Measurements from ENCODE around the gene CEP57L1.
"Not testable (repeated sequence)": the region's sequence is repeated elsewhere in the genome, so short reads cannot be mapped to it uniquely, and the experiment has no call there.

The CEP57L1 gene

GRCh38 chr6:109097661-109098060 lies 2.4 kb downstream of the CEP57L1 start:
- in situ Hi-C loops (cut with HindIII; ENCODE audit: low sequenced_read_pairs): no loop called here
- no peak for DNase-seq (ENCODE audit: low read depth)
- TF ChIP-seq CTCF (IDR thresholded peaks at IDR 0.05; ENCODE audit: low read depth, low read length, missing control alignments): no peak
- H3K4me3 ChIP-seq (ENCODE audit: low read depth, low read length): no peak overlapping the region

- in situ Hi-C loops (cut with HindIII; ENCODE audit: low sequenced_read_pairs): no loop called here
- no peak for DNase-seq (ENCODE audit: low read depth)
- TF ChIP-seq CTCF (IDR thresholded peaks at IDR 0.05; ENCODE audit: low read depth, low read length, missing control alignments): no peak
- H3K4me3 ChIP-seq (ENCODE audit: low read depth, low read length): no peak overlapping the region
Measured at GRCh38 chr6:109102762-109103161, 7.5 kb downstream of the CEP57L1 start.

GRCh38 chr6:109103942-109104341 lies 8.6 kb downstream of the CEP57L1 start:
- no peak for TF ChIP-seq CTCF (IDR thresholded peaks at IDR 0.05; ENCODE audit: low read depth, low read length, missing control alignments)
- no peak for DNase-seq (ENCODE audit: low read depth)
- in situ Hi-C loops (cut with HindIII; ENCODE audit: low sequenced_read_pairs): no loop called here
- H3K4me3 ChIP-seq (ENCODE audit: low read depth, low read length): no peak overlapping the region

- in situ Hi-C loops (cut with HindIII; ENCODE audit: low sequenced_read_pairs): no loop called here
- TF ChIP-seq CTCF (IDR thresholded peaks at IDR 0.05; ENCODE audit: low read depth, low read length, missing control alignments): no peak
- no peak overlapping the region for H3K4me3 ChIP-seq (ENCODE audit: low read depth, low read length)
- DNase-seq (ENCODE audit: low read depth): no peak
Measured at GRCh38 chr6:109104512-109104911, 9.2 kb downstream of the CEP57L1 start.

- H3K4me3 ChIP-seq (ENCODE audit: low read depth, low read length): no peak overlapping the region
- DNase-seq (ENCODE audit: low read depth): no peak
- TF ChIP-seq CTCF (IDR thresholded peaks at IDR 0.05; ENCODE audit: low read depth, low read length, missing control alignments): no peak
- in situ Hi-C loops (cut with HindIII; ENCODE audit: low sequenced_read_pairs): no loop called here
Measured at GRCh38 chr6:109105681-109106080, 10.4 kb downstream of the CEP57L1 start.

GRCh38 chr6:109109663-109110062 lies 14.4 kb downstream of the CEP57L1 start:
- H3K4me3 ChIP-seq (ENCODE audit: low read depth, low read length); in situ Hi-C loops (cut with HindIII; ENCODE audit: low sequenced_read_pairs): not testable (repeated sequence)

GRCh38 chr6:109112663-109113062 lies 17.4 kb downstream of the CEP57L1 start:
- H3K4me3 ChIP-seq (ENCODE audit: low read depth, low read length); in situ Hi-C loops (cut with HindIII; ENCODE audit: low sequenced_read_pairs); DNase-seq (ENCODE audit: low read depth): not testable (repeated sequence)

More at GRCh38 chr6:109109663-109110062, 14.4 kb downstream of the CEP57L1 start:
- not testable (repeated sequence) for DNase-seq (ENCODE audit: low read depth)

- in situ Hi-C loops (cut with HindIII; ENCODE audit: low sequenced_read_pairs): no loop called here
- TF ChIP-seq CTCF (IDR thresholded peaks at IDR 0.05; ENCODE audit: low read depth, low read length, missing control alignments): no peak
- no peak overlapping the region for H3K4me3 ChIP-seq (ENCODE audit: low read depth, low read length)
- no peak for DNase-seq (ENCODE audit: low read depth)
Measured at GRCh38 chr6:109117346-109118035, 22.2 kb downstream of the CEP57L1 start.

Measured in astrocyte of the cerebellum (primary cell).